ENCODE data around the gene CRYBA2.

Gene CRYBA2

DNA sequence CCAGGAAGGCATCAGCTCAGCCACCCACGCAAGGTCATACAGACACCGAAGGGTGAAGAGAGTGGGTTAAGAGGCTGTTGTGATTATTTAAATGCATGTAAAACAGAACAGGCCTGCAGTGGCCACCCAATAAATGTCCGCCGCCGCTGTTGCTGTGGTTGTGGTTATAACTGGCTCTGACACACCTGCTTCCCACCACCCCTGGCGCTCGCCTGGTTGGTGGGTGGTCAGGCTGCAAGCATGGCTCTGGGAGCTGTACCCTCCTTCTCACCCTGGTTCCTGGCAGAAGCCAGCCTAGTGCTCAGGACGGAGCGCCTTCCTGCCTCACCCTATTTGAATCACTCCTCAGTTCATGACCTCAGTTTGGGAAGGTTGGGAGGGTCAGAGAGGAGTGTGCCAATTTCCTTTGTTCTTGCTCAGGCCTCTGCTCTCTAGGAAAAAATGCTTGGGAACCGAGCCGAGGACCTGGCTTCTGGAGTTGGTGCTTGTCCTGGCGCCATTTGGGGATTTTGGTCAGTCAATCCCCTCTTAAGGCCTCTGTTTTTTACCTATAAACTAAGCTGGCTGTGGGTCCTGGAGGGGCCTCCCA lies 5.3 kb upstream of the CRYBA2 start:
- DNase-seq: no peak

DNA sequence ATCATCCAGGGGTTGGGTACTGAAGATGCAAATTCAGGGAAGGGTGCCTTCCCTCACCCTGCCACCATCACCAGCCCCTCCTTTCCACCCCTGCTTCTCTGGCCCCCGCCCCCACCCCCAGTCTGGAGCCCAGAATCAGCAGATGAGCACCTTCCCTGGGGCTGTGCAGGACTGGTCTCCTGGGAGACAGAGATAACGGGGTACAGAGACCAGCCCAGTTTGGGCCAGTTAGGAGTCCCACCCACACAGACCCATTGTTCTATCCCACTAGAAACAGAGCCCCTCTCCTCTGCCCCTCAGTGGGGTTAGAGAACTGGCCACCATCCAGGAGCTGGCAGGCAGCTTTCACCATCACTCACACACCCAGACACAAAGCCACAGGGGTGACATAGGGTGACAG lies 4.5 kb upstream of the CRYBA2 start:
- no peak for DNase-seq

DNA sequence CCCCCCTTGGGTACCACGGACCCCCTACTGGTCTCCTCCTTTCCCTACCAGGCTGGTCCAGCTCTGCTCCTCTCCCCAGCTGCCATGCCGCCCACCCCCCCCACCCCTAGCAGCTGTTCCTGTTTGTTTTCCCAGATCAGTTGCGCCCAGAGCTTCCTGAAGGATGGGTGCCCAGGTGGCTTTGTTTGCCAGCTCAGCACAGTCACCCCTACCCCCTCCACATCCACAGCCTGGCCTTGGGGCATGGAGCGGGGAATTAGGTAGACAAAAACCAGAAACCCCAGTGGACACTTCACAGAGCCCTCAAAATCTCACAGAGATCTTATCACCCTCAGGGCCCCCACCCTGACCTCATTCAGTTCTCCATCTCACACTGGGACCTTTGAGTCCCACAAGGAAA lies 3.7 kb upstream of the CRYBA2 start:
- DNase-seq: no peak

DNA sequence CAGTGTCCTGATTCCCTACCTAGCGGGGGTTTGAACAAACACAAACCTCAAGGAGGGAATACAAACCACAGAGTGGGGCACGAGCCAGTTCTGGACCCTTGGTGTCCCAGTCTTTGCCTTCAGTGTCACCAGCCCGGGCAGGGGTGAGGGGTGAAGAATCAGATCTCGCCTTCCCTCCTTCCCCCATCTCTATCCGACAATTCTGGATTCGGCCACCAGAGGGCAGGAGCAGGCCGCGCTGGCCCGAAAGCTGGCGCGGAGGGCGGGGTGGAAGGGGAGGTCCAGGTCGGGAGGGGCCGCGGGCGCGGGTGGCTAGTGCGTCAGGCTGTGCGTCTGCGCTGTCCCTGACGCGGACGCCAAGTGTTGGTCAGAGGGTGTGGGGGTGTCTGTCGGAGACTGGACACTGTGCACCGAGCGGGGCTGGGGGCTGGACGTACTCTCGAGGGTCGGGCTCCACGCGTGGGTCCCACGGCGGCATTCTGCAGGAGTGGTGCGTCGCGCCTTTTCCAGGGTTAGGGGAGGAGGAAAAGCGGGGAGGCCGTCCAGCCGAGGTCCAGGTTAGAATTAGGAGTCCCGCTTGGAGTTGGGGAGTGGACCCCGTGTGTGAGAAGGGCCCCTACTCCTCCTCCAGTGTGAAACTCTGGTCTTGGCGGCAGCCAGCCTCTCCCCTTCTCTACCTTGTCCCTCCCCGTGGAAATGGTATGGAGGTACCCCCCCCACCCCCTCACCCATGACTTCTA lies 2.9 kb upstream of the CRYBA2 start:
- peak; percentile 30 for DNase-seq

DNA sequence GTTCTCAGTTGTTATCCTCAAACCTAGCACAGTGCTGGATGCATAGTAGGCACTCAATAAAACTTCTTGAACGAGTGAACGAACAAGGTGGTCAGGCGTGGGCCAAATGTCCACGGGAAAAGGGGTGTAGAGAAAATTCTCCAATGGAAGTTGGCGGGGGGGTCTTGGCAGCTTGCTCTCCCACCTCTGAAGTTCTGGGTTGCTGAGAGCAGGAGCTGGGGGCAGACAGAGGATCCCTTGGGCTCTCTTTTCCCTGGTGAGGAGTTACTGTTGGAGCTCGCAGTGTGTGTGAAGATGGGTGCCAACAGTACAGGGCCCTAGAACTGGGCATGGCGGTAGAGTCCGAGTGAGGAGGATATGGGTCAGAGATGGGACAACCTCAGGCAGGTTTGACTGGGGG lies 2.3 kb upstream of the CRYBA2 start:
- no peak for DNase-seq

DNA sequence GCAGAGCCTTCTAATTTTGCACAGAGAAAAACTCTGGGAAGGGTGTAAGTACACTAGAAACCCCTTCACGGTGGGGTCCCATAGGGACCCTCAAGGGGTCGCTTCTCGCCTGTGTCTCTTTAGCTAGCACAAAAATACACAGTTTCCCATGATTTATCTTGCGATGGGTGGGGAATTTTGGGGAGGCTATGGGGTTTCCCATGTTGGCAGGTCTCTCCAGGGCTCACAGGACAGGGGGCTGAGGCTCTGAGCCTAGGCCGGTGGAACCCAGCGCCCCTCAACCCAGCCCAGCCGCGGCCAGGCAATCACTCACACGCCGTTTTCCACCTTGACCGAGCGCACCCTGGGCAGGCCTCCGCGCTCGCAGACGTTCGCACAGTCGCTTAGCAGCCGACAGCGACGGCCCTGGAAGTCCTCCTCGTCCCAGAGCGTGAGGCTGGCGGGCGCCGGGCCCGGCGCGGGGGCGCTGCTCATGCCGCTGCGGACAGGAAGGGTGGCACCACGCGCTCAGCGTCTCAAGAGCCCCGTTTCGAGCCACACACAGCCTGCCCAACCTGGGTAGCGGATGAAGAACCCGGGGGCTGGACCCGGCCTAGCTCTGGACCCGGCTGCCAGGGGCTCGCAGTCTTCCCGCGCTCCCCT lies 398 bp downstream of the CRYBA2 start:
- no peak for DNase-seq

DNA sequence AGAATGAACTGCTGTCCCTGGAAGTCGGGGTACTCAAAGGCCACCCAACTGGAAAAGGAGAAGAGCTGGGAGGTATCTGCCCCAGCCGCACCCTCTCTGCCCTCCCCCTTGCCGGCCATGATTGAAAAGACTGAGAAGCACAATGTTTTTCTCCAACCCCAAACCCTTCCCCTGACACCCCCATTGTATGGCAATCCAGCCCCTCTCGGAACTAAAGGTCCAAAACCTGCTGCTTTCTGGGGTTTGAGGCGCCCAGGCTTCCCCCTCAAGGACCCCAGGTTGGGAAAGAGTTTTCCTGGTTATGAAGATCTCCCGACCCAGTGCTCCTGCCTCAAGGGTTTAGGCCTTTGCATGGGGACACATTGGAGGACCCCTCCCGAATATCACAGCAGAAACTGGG lies 1.0 kb downstream of the CRYBA2 start:
- no peak for DNase-seq

DNA sequence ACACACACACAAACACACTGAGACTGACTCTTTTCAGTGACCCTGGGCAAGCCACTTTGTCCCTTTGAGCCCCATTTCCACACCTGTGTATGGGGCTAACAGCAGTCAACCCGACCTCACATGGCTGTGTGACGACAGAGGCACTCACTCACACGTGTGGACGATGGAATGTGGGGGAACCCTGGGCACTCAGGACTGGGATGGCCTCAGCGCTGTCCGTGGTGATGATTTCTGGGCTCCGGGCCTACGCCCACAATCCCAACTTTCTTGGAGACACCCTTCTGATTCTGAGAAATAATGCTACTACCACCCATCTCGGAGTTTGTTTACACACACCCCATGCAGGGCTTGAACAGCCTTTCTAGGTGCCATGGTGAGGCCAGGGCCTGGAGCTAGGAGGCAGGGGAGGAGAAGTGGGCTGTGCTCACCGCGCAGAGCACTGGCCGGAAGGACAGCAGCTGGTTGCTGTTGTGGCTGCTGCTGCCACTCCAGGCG lies 1.5 kb downstream of the CRYBA2 start:
- DNase-seq: no peak

DNA sequence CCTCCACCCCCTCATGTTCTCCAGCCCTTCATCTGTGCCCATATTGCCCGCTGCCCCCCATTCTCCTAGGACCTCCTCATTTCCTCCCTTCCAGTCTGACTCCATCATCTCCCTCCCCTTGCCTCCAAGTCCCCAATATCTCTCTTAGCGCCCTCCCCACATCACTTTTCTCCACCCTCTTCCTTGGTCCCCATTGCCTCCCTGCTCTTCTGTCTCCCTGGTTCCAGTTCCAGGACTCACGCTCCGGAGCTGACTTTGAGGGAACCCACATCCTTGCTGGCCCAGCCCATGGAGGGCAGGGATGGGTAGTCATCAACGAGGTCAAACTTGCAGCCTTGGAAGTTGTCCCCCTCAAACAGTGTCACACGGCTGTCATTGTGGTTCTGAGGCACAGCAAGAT lies 2.6 kb downstream of the CRYBA2 start:
- no peak for DNase-seq

DNA sequence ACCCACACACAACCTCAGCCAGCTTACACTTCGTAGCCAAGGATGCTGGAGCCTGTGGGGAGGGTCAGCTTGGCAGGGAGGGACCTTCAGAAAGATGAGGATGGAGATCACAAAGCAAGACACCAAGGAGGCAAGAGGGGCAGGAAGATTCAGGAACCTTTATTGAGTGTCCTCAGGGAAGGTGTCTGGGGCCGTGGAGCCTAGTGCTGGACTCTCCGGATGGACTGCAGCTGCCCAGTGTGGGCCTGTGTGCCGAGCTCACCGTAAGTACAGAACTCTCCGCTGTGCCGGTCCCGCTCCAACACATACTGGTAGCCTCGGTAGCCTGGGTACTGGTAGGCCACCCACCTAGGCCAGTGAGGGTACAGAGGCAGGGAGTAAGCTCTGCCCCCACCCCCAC lies 3.2 kb downstream of the CRYBA2 start:
- no peak for DNase-seq

DNA sequence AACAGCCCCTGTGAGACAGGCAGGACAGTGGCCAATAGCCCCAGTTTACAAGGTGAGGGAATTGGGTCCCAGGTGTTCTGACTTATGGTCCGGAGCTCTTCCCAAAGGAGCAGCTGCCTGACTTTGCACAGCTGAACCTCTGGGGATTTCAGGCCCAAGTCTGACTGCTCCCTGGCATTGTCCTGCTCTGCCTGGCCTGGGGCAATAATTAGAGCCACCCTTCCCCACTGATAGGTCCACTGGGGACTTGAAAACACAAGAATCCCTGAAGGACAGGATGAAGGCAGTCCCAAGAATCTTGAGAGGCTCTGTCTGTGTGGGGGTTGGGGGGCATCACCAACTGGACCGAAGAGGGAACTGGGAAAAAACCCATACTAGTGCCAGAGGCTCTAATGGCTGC lies 4.6 kb downstream of the CRYBA2 start:
- DNase-seq: no peak

DNA sequence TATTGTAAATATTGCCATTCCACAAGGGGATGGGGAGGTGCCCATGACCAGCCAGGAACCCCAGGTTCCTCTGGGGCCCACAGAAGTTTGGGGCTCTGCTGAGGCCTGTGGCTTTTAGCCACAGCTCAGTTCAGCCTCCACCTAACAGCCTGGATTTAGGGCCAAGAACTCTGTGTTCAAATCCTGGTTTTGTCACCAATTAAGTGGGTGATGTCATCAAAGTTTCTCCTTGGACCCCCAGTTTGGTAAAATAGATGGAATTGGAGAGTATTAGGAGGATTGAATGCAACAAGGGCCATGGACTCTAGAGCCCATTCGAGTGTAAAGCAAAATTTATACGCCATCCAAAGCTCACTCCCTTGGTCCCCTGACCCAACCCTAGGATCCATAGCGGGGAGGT lies 5.1 kb downstream of the CRYBA2 start:
- DNase-seq: no peak

DNA sequence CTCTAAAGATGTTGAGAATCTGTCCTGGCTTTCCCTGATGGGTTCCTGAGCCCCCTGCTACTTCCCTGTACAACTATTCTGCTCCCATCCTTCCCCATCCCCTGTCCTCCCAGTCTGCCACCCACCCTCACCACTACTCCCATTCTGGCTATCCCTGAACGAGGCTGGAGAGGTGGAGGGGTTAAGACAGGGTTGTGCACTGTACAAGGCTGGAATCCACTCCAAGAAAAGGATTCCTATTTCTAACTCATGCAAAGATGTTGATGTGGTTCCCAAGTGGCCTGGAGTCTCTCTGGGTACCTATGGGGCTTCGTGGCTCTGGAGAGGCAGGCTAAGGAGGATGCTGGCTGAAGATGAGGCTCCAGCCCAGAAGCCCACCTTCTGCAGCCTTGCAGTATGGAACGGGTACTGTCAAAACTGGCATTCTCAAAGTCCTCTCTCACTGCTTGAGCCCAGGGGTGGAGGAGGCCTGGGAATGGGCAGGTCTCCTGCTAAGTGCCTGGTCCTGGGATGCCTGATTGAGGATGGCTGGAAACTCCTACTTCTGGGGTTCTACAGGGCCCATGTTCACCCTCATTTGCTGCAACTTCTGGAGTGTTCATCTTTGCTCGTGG lies 7.0 kb downstream of the CRYBA2 start:
- DNase-seq: no peak

DNA sequence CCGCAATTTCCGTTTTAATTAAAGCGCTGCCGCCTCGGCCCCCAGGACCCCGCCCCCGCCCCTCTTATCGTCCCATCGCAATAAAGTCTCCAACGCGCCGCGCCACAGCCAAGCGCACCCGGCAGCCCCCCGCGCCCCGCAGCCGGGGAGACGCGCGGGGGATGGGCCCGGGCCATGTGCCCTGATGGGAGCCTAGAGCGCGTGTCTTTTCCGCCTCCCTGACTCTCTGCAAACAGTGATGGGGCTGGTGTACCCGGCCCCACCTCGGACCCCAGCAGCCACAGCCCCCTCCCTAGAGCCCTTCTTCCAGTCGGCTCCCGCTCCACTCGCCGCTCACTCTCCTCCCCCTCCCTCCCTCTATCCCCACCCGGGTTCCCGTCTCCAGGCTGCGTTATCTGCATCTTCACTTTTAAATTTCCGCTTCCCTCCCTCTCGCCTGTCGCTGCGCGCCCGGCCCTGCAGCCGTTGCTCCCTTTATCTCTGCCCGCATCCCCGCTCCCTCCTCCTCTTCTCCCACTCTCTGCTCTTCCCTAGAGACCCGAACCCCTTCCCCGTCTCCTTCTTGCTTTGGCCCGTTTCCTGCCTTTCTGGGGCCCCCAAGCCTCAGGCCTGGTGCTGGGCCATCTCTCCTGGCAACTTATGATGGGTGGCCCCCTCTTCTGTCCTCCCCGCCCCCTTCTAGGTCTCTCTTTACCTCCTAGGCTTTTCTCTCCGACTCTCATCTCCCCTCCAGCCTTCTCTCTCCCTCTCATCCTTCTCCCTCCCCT lies 7.7 kb downstream of the CRYBA2 start:
- no peak for DNase-seq

DNA sequence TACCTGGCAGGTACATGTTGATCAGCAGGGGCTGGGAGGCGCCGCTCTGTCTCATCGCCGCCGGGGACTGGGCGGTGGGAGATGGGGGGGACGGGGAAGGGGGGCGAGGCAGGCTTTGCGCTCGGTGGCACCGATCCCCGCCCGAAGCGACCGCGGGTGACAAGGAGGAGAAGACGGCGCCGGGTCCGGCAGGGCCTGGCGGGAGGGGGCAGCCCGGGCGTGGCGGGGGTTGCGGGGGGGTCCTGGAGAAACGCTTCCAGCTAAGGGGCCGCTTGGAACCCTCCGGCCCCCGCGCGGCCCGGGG lies 8.2 kb downstream of the CRYBA2 start, which contains the start of gene FEV:
Gene FEV, minus strand, starts transcription at position 164 of the 304 bp plus-strand sequence. Its CDS starts 109 bp downstream, at position 55.
- DNase-seq: no peak

DNA sequence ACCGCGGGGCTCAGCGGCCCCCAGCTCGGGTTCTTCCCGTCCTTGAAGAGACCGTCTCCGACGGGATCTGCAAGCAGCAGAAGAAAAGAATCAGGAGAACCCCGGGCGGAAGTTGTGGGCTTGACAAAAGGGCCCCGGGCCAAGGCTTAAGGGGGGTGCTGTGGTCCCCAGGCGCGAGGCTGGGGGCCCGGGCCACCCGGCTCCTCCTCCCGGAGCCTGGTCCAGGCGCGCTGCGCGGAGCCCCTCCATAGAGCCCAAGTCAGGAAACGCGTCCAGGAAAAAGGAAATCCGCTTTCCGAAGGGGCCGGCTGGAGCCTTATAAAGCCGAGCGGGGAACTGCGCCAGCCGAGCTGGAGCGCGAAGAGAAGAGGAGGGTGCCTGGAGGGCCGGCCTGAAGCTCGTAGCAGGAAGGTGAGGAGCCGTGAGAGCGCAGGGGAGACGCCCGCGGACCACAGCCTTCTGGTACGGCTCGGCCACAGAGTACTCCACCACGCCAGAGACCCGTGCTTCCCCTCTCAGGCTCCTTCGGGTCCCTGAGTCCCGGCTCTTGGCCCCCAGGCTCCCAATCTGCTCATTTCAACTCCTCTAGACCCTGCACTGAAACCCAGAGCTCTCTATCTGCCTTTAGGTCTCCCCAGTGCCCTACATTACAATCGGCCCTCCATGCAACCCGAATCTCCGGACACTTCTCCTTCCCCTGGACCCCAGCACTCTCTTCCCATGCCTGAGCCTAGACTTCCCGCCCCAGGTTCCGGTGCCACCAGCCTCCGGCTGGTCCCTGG lies 8.8 kb downstream of the CRYBA2 start:
- no peak for DNase-seq

DNA sequence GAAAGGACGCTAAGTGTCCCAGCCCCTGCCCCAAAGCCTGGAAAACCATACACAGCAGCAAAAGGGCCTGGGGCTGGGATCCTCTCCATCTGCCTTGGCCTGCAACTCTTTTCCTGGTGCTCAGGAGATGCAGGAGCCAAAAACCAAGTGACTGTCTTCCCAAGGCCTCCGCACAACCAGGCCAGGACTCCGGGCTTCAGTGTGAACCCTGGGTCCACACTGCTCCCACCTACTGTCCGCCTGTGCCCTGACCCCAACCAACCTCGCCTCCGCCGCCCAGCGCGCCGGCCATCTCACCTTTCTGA lies 9.3 kb downstream of the CRYBA2 start:
- no peak for DNase-seq

DNA sequence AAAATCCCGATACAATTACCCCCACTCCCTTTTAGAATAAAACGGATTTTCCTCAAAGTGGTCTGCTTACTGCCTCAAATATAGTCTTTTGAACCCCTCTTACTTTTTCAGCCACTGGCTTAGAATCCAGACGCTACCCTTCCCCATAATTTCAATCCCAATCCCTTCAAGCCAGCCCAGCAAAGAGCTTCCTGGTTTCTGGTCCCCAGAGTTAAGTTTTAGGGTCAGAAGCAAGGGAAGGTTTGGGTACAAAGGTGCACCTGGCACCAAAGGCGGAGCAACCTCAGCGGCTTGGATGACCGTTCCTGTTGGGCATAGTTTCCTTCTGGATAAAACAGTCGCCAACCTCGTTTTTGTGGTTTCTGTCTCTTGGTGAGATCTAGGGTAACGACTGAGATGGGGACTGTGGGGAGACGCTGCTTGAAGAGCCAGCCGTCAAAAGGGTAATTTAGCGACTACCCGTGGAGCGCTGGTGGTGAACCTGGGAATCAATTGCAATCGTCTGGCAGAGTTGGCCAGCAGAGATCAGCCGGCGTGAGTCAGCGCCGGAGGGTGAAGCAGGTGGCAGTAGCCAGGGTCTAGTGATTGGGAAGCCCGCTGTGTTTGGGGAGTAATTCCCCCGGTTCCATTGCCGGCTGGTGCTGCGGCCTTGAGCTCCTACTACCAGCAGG lies 9.8 kb downstream of the CRYBA2 start:
- DNase-seq: no peak

DNA sequence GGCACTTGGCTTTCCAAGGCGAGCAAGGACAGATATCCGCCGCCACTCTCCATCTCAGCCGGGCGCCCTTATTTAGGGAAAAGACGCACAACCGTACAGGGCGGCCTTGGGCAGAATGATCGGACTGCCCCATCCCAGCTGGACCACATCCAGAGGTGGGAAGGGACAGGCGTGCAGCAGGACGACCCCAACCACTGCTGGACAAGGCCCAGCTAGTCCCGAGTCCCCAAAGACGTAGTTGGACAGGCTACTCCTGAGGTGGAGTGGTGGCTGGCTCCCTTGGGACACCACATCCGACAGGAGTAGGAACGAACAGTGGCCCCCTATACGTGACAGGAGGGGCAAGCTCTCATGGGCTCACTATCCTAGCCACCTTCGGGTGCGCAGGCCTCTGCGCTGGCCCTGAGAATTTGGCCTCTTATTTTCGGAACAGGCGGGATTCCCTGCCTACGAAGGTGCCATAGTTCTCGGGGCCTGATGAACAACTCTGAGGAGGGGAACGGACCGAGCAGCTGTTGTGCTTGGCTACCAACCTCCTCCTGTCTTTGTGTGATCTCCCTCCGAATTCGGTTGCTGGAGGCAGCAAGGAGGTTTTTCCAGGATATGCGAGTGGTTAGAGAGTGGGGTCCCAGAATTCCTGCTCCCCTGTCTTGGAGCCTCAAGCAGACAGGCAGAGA lies 10.5 kb downstream of the CRYBA2 start:
- no peak for DNase-seq

DNA sequence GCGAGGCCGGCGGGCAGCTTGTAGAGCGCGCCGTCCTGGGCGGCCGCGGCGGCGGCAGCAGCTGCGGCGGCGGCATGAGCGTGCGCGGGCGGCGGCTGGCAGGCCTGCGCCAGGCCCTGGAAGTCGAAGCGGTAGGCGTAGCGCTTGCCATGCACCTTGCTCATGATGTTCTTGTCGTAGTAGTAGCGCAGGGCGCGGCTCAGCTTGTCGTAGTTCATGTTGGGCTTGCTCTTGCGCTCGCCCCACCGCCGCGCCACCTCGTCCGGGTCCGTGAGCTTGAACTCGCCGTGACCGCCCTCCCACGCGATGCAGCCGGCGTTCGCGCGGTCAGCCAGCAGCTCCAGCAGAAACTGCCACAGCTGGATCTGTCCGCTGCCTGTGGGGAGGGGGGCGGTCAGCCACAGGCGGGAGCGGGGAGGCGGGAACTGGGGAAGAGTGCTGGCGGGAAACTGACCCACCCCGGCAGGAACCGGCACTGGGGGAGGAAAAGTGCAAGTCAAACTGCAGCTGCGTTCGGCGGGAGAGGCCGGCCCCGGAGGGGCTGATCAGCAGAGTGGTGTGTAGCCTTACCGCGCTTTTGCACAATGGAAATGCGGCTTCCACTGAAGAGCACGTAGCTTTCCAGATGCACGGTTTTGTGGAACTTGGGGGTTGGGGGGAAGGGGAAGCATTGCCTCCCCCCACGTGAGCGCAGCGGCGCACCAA lies 11.2 kb downstream of the CRYBA2 start:
- no peak for DNase-seq

DNA sequence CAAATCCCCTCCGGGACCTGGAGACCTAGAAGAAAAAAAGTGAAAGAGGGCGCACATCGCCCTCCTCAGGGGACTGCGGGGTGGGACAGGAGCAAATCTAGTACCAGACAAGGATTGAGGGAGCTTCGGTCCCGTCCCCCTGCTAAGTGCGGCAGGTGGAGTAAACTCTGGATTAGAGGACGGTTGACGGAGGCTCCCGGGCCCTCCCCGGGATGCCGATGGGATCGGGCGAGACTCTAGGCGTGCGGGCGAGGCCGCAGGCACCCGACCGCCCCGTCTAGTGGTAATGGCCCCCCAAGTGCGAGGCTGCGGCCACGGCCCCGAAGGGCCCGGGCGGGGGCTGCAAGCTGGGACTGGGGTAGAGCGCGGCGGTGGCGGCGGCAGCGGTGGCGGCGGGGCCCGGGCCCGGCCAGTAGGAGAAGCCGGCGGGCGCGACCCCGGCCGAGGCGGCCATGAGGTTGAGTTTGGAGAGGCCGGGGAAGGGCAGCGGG lies 11.8 kb downstream of the CRYBA2 start:
- no peak for DNase-seq

All from KG1 (cell line).